HG03565 (cell line): ENCODE results near the gene COL1A2.

Experiments used
- ATAC-seq: cut with Tn5 transposase; IDR thresholded peaks from one replicate; pipeline ENCODE4 v1.9.1; 2021; ENCODE audit warnings: mild to moderate bottlenecking, moderate library complexity; ENCODE audit not compliant: unreplicated experiment

COL1A2 gene

GRCh38 chr7:94476251-94476840, 81.7 kb downstream of the COL1A2 start:
- no peak for ATAC-seq

GRCh38 chr7:94477878-94478277, 83.2 kb downstream of the COL1A2 start:
- ATAC-seq: no peak

GRCh38 chr7:94478648-94479214, 84.0 kb downstream of the COL1A2 start:
- no peak for ATAC-seq
